Activated T-helper 17 cell treated with anti-CD3 and anti-CD28 coated beads, Interleukin-2, amount 50 U/mL, for 72 hours (primary cell): Measurements from ENCODE around the gene TOM1L2. TPM values are rescaled to one million over a fixed set of nuclear protein-coding genes. Genes with fewer than 3 reads are reported as not detected.

Source experiments
- ATAC-seq: fragments of 150-1000 bp; cut with Tn5 transposase; replicated peaks from 2 replicates; pipeline ENCODE4 v1.10.0; 2021; ENCODE audit warnings: mild to moderate bottlenecking, moderate library complexity
- H3K27ac Mint-ChIP-seq: one replicate; pipeline ENCODE4 v1.8.0; 2022; ENCODE audit warnings: mixed read lengths
- H3K27me3 Mint-ChIP-seq: one replicate; pipeline ENCODE4 v1.8.0; 2022; ENCODE audit warnings: mixed read lengths
- H3K36me3 Mint-ChIP-seq: one replicate; pipeline ENCODE4 v1.8.0; 2022; ENCODE audit warnings: low read depth, mild to moderate bottlenecking, mixed read lengths
- H3K4me1 Mint-ChIP-seq: one replicate; pipeline ENCODE4 v1.8.0; 2022; ENCODE audit warnings: mixed read lengths
- H3K4me3 Mint-ChIP-seq: one replicate; pipeline ENCODE4 v1.8.0; 2022; ENCODE audit warnings: mild to moderate bottlenecking, mixed read lengths
- H3K9me3 Mint-ChIP-seq: one replicate; pipeline ENCODE4 v1.8.0; 2022; ENCODE audit warnings: mixed read lengths
- total RNA-seq, 2 donors: library from RNA; stranded (reverse); gene quantifications; one replicate each; pipeline ENCODE4 v1.2.3, GENCODE V29; 2022

The TOM1L2 gene
- 10 to 100 TPM; 20.4 to 24.8 TPM for total RNA-seq

DNA sequence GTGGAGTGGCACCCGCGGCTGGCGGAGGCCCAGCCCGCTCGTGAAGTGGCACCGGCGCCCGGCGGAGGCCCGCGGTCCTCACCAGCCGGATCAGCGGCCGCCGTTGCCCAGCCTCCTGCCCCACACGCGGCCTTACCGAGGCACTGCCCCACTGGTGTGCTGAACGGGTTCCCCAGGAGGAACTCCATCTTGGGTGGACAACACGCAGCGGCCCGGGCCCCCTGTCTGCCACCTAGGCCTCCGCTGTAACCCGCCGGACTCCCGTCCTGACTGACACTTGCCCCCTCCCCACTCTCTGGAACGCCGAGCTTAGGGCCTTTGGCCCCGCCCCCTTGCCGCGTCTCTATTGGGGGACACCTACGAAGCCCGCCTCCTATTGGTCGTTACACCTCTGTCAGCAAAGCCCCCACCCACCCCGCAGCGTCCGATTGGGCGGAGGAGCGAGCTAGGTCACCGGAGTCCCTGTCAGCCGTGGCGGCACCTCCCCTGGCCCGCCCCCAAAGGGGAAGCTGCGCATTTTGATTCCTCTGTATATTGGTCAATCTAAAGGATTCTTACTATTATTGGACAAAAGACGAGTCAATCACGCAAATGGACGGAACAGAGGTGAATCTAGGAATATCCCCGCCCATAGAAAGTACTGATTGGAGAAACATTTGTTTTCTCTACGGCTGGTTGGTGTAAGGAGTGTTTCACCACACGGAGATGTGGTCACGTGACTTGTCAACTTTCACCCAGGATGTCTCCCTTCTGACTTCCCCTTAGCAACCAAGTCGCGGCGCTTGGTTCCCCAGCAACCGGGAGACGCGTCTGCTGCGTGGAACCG, at the start of gene TOM1L2, which contains the start of gene DRC3:
TOM1L2 (minus strand) TSS at position 275 of the 826 bp plus-strand sequence; CDS start at position 188, 87 bp downstream.
DRC3 (plus strand) TSS at position 737 of the 826 bp plus-strand sequence. CDS start 4,737 bp downstream, outside the sequence.
- ATAC-seq = peak; percentile 97
- no peaks in the 10 kb centered on the region for H3K9me3 Mint-ChIP-seq
- peaks cover 24% of the 10 kb centered on the region for H3K4me1 Mint-ChIP-seq
- peak within 1 kb of the TSS; percentile 81 for H3K27ac Mint-ChIP-seq
- H3K27me3 Mint-ChIP-seq = no peaks in the 10 kb centered on the region
- peak within 1 kb of the TSS; percentile 78 for H3K4me3 Mint-ChIP-seq
- no peaks in the 10 kb centered on the region for H3K36me3 Mint-ChIP-seq

DNA sequence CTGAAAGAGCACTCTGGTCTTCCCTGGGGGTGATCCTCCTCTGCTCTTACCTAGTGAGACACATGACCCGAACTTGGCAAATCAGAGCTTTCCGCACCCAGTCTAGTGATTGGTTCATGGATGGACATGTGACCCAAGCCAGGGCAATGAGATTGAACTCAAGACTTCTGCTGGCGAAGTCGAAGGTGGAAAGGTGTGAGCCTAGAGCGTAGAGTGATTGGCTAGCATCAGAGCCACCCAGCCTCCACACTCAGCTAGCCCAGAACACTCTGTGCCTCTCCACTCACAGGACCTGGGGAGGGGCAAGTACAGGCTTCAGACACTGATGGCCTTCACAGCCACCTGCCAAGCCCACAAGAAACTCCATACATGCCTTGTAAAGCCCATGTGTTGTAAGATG, 49.2 kb upstream of the TOM1L2 start:
- peaks cover 61% of the 10 kb centered on the region for H3K36me3 Mint-ChIP-seq
- H3K4me3 Mint-ChIP-seq = no peak overlapping the region
- ATAC-seq = no peak
- no peak overlapping the region for H3K27ac Mint-ChIP-seq
- peaks cover 6% of the 10 kb centered on the region for H3K4me1 Mint-ChIP-seq
- no peaks in the 10 kb centered on the region for H3K9me3 Mint-ChIP-seq
- no peaks in the 10 kb centered on the region for H3K27me3 Mint-ChIP-seq

DNA sequence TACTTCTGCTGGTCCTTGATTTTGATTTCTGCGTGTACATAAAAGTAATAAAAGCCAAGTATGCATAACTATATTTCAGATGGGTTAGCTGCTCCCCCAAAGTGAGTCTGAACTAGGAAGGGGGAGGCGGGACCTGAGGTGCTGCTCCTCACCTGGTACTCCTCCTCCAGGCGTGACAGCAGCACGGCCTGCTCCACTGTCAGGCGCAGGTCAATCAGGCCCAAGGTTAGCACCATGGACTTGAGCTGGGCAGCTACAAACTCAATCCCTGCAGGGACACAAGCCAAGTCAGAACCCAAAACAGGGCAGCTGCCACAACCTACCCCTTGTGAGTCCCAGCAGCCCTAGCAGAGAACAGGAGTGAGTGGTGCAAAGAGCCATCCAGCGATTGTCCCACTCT, 48.8 kb upstream of the TOM1L2 start:
- no peak overlapping the region for H3K27ac Mint-ChIP-seq
- H3K9me3 Mint-ChIP-seq = no peaks in the 10 kb centered on the region
- H3K4me3 Mint-ChIP-seq = no peak overlapping the region
- ATAC-seq = no peak
- peaks cover 63% of the 10 kb centered on the region for H3K36me3 Mint-ChIP-seq
- peaks cover 6% of the 10 kb centered on the region for H3K4me1 Mint-ChIP-seq
- H3K27me3 Mint-ChIP-seq = no peaks in the 10 kb centered on the region

DNA sequence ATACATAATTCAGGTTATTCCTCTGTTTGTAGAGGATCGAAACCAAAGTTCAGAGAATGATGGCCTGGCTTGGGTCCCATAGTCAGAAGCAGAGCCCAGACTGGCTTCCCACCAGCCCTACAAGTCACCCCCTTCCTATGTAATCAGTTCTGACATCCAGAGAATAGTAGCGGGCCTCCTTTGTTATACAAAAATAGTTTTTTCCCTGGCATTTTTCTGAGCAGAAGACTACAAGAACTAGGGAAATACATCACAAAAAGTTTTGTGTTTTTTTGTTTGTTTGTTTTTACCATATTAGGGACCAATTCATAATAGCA, 47.6 kb upstream of the TOM1L2 start:
- peaks cover 62% of the 10 kb centered on the region for H3K36me3 Mint-ChIP-seq
- H3K4me3 Mint-ChIP-seq = no peak overlapping the region
- no peaks in the 10 kb centered on the region for H3K27me3 Mint-ChIP-seq
- no peaks in the 10 kb centered on the region for H3K9me3 Mint-ChIP-seq
- no peak for ATAC-seq
- H3K27ac Mint-ChIP-seq = no peak overlapping the region
- no peaks in the 10 kb centered on the region for H3K4me1 Mint-ChIP-seq

DNA sequence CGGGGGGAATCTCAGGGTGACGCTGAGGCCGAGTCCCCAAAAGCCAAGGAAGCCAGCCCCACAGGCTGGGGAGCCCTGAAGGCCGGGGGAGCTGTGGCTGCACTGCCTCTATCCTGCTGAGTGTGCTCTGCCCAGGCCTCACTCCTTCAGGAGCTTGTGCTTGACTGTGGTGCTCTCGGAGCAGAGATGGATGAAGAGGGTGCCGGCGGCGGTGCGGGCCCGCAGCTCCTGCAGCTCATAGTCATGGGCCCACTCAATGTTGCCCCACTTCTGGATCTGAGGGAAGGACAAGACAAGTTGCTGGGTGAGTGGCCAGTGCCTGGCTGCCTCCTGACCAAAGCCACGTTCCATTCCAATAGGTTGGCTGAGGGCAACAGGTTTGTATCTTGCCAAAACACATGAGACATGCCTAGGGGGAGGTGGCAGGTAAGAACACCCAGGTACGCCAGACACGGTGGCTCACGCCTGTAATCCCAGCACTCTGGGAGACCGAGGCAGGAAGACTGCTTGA, 46.3 kb upstream of the TOM1L2 start:
- Mint-ChIP-seq H3K27me3 (no peaks in the 10 kb centered on the region), H3K36me3 (peaks cover 60% of the 10 kb centered on the region), H3K4me3 (no peak overlapping the region), H3K27ac (no peak overlapping the region), H3K9me3 (no peaks in the 10 kb centered on the region), H3K4me1 (no peaks in the 10 kb centered on the region)
- no peak for ATAC-seq

DNA sequence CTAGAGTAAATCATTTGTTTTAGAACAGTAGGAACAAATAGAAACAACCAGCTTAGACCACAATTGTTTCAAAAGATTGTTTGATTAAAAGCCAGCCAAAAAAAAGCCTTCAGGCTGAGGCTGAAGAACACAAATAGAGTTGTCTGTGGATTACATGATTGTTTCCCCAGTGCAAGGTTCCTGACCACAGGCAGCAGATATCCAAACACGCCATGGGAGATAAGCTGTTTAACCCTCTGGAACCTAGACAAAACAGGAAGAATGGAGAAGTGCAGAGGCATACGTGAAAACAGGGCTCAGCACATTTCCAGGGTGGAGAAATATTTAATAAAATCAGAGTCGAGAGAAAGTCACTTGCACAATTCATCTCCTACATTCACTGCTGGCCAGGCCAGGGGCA, 45.8 kb upstream of the TOM1L2 start:
- Mint-ChIP-seq H3K27ac (no peak overlapping the region), H3K27me3 (no peaks in the 10 kb centered on the region), H3K4me1 (no peaks in the 10 kb centered on the region), H3K36me3 (peaks cover 58% of the 10 kb centered on the region), H3K4me3 (no peak overlapping the region), H3K9me3 (no peaks in the 10 kb centered on the region)
- no peak for ATAC-seq

DNA sequence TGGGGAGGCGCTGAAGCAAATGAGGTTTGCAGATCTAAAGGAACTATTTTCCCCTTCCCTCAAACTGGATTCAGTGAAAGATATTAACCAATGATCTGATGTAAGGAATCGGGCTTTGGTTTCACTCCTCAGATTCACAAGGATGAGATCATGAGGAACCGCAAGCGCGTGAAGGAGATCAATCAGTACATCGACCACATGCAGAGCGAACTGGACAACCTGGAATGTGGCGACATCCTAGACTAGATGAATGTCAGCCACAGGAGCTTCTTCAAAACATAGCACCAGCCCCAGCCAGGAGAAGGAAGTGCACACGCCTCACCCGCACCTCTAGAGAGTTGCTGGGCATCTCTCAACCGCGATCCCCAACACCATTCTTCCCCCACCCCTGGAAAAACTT, 44.2 kb upstream of the TOM1L2 start:
- Mint-ChIP-seq H3K36me3 (peaks cover 67% of the 10 kb centered on the region), H3K27me3 (no peaks in the 10 kb centered on the region), H3K27ac (no peak overlapping the region), H3K4me1 (no peaks in the 10 kb centered on the region), H3K9me3 (no peaks in the 10 kb centered on the region), H3K4me3 (no peak overlapping the region)
- no peak for ATAC-seq

DNA sequence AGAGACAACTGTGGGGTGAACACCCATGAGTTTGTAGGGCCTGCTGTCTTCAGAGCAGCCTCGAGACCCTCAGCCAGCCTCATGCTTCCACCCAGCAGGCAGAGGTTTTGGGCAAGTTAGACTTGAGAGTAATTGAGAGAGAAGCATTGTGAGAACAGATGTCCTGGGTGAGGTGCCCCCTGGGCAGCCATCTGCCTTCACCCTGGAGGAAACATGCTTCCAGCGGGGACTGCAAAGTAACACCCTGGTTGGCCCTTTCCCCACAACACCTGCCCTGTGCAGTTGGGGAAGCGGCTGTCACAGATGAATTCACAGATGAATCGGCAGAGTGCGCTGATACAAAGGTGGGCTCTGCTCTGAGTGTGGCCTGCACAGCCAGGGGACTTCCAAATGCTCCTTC, 43.4 kb upstream of the TOM1L2 start:
- Mint-ChIP-seq H3K4me3 (no peak overlapping the region), H3K36me3 (peaks cover 59% of the 10 kb centered on the region), H3K4me1 (no peaks in the 10 kb centered on the region), H3K9me3 (no peaks in the 10 kb centered on the region), H3K27ac (no peak overlapping the region), H3K27me3 (no peaks in the 10 kb centered on the region)
- no peak for ATAC-seq

DNA sequence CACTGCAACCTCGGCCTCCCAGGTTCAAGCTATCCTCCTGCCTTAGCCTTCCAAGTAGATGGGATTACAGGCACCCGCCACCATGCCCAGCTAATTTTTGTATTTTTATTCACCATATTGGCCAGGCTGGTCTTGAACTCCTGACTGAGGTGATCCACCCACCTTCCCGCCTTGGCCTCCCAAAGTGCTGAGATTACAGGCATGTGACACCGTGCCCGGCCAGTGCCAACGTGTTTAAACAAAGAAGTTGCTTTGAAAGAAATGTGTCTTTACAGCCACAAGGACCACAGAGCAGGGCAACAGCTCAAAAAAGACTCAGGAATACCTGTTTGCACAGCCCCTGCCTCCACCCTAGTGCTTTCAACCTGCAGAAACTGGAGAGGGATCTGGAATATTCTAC, 41.8 kb upstream of the TOM1L2 start:
- Mint-ChIP-seq H3K27me3 (no peaks in the 10 kb centered on the region), H3K4me1 (no peaks in the 10 kb centered on the region), H3K27ac (no peak overlapping the region), H3K4me3 (no peak overlapping the region), H3K9me3 (no peaks in the 10 kb centered on the region), H3K36me3 (peaks cover 46% of the 10 kb centered on the region)
- ATAC-seq = no peak

DNA sequence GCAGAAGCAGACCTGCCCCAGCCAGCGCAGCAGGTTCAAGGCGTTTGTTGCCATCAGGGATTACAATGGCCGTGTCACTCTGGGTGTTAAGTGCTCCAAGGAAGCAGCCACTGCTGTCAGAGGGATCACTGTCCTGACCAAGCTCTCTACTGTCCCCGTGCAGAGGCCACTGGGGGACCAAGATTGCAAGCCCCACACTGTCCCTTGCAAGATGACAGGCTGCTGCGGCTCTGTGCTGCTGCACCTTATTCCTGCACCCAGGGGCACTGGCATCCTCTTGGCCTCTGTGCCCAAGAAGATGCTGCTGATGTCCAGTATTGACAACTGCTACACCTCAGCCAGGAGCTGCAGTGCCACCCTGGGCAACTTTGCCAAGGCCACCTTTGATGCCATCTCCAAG, 39.1 kb upstream of the TOM1L2 start:
- no peak overlapping the region for H3K27ac Mint-ChIP-seq
- no peaks in the 10 kb centered on the region for H3K27me3 Mint-ChIP-seq
- no peaks in the 10 kb centered on the region for H3K9me3 Mint-ChIP-seq
- H3K4me1 Mint-ChIP-seq = no peaks in the 10 kb centered on the region
- no peak for ATAC-seq
- H3K4me3 Mint-ChIP-seq = no peak overlapping the region
- H3K36me3 Mint-ChIP-seq = peaks cover 38% of the 10 kb centered on the region

DNA sequence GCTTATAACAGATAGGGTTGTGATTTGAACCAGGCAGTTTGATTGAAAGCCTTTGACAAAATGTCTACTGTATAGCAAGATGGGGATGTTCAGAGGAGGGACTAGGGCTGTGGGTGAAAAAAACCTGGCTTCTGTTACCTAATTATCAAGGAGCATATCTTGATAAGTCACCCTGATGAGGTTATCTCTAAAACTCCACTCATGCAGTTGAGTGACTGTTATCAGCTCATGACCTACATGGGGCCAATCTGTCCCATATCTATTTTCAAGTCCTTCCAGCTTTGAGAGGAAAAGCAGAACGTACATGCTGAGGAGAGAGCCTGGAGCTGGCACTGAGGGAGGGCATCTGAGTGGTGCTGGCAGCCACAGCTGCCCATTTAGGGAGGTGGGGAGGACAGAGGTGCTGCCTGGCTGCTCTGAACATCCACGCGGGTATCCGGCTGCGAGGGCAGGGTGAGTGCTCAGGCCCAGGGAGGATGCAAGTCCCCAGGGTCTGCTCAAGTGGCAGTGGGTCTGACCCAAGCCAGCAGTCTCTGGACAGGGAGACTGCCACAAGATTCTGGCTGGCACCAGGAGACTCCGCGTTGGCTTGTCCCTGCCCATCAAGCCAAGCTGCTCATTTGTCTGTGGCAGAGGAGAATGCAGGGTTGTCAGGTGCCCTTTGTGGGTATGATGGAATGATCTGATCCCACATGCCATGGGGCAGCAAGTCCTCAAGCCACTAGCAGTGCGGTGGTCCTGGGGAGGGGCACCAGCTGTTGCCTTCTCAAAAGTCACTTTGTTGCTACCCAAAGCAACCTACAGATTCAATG, 37.6 kb upstream of the TOM1L2 start:
- no peak for ATAC-seq
- Mint-ChIP-seq H3K27me3 (no peaks in the 10 kb centered on the region), H3K36me3 (peaks cover 26% of the 10 kb centered on the region), H3K27ac (no peak overlapping the region), H3K4me1 (no peaks in the 10 kb centered on the region), H3K4me3 (no peak overlapping the region), H3K9me3 (no peaks in the 10 kb centered on the region)

DNA sequence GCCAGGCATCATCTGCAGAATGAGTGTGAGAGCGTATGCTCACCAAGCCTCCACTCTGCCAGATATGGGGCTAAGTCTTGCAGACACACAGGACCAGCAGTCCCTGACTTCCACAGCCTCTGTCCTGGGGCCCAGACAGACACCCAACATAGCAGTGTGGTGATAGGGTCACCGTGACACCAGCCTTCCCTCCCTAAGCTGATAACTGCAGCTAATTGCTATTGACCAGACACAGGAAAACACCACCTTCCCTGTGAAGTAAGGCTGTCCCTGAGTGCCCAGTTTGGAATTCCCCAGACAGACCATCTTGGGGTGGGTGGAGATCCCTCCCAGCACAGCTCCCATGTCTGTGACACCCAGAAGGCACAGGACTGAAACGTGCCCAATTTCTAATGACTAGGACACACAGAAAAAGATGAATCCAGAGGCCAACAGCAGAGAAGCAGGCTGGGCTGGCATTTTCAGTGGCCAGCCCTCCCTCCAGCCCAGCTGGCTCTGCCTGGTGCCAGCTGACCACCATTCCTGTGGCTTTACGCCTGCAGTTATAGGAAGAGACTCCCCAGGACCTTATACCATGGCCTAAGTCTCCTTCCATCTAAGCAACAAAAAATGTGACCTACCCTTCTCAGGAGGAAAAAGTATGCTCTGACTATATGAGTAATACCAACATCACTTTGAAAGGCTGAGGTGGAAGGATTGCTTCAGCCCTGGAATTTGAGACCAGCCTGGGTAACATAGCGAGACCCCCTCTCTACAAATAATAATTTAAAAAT, 36.5 kb upstream of the TOM1L2 start:
- Mint-ChIP-seq H3K4me1 (no peaks in the 10 kb centered on the region), H3K9me3 (no peaks in the 10 kb centered on the region), H3K27ac (no peak overlapping the region), H3K36me3 (peaks cover 18% of the 10 kb centered on the region), H3K27me3 (no peaks in the 10 kb centered on the region), H3K4me3 (no peak overlapping the region)
- ATAC-seq = no peak

DNA sequence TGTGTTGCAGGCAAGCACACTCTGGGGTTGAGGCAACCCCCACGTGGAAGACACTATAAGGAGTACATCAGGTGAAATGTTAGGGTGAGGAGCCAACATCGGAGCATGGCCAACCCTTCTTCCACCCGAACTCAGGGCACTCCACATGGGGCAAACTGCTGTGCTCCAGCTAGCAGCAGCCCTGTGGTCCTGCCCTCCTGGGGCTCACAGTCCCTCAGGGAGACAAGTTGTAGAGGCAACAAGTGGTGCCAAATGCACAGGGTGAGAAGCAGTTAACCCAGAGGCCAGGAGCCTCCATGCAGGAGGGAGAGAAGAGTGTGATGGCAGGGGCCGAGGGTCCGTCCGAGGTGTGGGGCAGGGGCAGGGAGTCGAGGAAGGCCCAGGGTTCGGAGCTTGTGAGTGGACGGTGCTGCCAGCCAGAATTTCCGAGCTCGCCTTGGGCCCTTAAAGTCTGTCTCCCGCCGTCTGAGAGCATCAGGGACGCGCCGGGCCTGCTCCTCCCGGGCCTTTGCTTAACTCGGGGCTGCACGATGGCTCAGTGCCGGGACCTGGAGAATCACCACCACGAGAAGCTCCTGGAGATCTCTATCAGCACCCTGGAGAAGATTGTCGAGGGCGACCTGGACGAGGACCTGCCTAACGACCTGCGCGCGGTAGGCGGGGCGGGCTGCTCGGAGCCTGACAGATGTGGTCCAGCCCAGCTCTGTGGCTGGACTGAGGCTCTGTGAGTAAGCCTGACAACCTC, 34.5 kb upstream of the TOM1L2 start:
- ATAC-seq = no peak
- peaks cover 4% of the 10 kb centered on the region for H3K36me3 Mint-ChIP-seq
- no peaks in the 10 kb centered on the region for H3K27me3 Mint-ChIP-seq
- no peaks in the 10 kb centered on the region for H3K4me1 Mint-ChIP-seq
- no peak overlapping the region for H3K4me3 Mint-ChIP-seq
- H3K9me3 Mint-ChIP-seq = no peaks in the 10 kb centered on the region
- no peak overlapping the region for H3K27ac Mint-ChIP-seq

DNA sequence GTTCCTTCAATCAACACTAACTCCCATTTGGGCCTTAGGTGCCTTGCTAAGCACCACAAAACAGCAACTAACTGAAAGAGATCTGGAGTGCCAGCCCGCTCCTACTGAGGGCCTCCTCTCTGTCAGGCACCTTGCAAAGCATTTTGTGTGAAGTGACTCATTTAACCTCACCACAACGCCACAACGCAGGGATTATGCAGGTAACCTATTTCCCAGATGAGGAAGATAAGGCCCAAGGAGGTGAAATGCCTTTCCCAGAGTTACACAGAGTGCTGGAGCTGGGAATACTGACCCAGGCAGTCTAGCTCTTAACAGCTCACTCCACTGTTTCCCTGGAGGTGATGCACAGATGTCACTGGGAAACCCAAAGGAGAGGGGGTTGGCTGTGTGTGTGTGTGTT, 33.3 kb upstream of the TOM1L2 start:
- Mint-ChIP-seq H3K4me3 (no peak overlapping the region), H3K27ac (no peak overlapping the region)
- peak; percentile 42 for ATAC-seq

More for the DNA sequence above, 33.3 kb upstream of the TOM1L2 start:
- Mint-ChIP-seq H3K9me3 (no peaks in the 10 kb centered on the region), H3K4me1 (no peaks in the 10 kb centered on the region), H3K27me3 (no peaks in the 10 kb centered on the region), H3K36me3 (peaks cover 4% of the 10 kb centered on the region)
